ENCODE results near the gene MTHFD2L. TPM values are rescaled to one million over a fixed set of nuclear protein-coding genes. Genes with fewer than 3 reads are reported as not detected.

MTHFD2L gene
- total RNA-seq, 4 donors from 2014 or later = 11.4 to 23.7 (median 17.8) TPM

DNA sequence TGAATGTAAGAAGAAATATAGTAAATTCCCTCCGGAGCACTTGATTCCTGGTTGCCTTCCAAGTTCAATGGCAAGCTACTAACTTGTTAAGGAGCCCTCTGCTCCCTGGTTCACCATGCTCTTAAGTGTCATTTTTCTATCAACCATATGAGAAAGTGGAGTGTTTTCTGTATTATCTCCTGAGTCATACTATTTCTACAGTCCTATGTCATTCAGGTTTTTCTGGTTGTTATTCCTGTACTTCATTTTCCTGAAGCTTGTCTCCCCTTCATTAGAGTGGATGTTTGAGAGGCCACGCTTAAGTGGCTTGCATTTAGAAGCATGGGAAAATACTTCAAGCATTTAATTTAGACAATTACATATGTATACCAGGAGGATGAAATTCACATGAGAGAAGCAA is 135.6 kb downstream of the MTHFD2L start:
- Histone ChIP-seq H3K27ac (no peak overlapping the region), H3K27me3 (no peaks in the 10 kb centered on the region), H3K4me1 (no peaks in the 10 kb centered on the region), H3K9me3 (peaks cover 0 to 4% (median 0%) of the 10 kb centered on the region in 4 donors), H3K4me3 (no peak overlapping the region), H3K36me3 (peaks cover 0 to 28% (median 0%) of the 10 kb centered on the region in 3 donors)
- 82 to 85% methylated on average over 2 of the region's 2 CpGs for WGBS, 2 donors
- TF ChIP-seq EP300 (IDR thresholded peaks at IDR 0.05) = no peak
- TF ChIP-seq, protein P1, sequence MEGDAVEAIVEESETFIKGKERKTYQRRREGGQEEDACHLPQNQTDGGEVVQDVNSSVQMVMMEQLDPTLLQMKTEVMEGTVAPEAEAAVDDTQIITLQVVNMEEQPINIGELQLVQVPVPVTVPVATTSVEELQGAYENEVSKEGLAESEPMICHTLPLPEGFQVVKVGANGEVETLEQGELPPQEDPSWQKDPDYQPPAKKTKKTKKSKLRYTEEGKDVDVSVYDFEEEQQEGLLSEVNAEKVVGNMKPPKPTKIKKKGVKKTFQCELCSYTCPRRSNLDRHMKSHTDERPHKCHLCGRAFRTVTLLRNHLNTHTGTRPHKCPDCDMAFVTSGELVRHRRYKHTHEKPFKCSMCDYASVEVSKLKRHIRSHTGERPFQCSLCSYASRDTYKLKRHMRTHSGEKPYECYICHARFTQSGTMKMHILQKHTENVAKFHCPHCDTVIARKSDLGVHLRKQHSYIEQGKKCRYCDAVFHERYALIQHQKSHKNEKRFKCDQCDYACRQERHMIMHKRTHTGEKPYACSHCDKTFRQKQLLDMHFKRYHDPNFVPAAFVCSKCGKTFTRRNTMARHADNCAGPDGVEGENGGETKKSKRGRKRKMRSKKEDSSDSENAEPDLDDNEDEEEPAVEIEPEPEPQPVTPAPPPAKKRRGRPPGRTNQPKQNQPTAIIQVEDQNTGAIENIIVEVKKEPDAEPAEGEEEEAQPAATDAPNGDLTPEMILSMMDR (IDR thresholded peaks at IDR 0.05) = no peak
- TF ChIP-seq POLR2A (IDR thresholded peaks at IDR 0.05) = no peak
- no peak for DNase-seq (ENCODE audit: low spot score in 2 of 2)

DNA sequence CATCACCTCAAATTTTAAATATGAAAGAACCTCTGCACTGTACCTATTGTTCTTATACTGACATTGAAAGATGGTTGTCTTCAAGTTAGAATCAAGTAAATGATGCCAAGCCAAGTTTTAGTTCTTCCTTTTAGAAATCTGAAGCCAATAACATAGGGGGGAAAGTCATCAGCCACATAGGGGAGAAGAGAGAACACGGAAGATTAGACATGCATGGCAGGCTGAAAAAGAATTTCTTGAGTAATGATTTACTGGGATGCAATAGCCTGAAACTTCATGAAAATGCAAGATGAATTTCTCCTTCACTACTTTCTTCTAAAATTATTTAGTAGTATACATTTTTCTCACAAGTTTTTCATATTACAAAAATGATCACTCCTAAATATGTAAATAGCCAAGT is 136.8 kb downstream of the MTHFD2L start:
- no peak for DNase-seq (ENCODE audit: low spot score in 2 of 2)
- H3K4me3 ChIP-seq = no peak overlapping the region
- H3K9me3 ChIP-seq = peaks cover 0 to 4% (median 0%) of the 10 kb centered on the region in 4 donors
- WGBS, 2 donors = 92 to 95% methylated on average over 1 of the region's 1 CpG
- H3K4me1 ChIP-seq = no peaks in the 10 kb centered on the region
- H3K27ac ChIP-seq = no peak overlapping the region
- H3K27me3 ChIP-seq = no peaks in the 10 kb centered on the region
- H3K36me3 ChIP-seq = peaks cover 0 to 28% (median 0%) of the 10 kb centered on the region in 3 donors
- no peak for TF ChIP-seq POLR2A (IDR thresholded peaks at IDR 0.05)
- TF ChIP-seq EP300 (IDR thresholded peaks at IDR 0.05) = no peak
- TF ChIP-seq, protein P1 (IDR thresholded peaks at IDR 0.05) = no peak

DNA sequence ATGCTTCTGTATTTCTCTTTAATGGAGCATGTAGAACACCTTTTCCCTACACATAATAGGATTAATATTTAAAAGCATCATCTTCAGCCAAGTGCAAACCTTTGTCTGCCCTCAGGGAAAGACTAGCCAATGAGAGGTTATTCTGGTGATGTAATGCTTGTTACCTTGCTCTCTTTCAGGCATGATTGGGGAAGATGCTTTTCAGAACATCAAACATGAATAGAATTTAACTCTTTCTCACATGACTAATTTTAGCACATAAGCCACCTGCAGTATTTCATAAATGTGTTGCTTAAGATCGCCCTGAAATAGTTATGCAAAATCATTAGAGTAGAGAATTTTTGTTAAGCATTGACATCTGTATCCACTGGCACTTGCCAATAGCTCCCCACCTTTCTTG is 139.6 kb downstream of the MTHFD2L start:
- no peak for DNase-seq (ENCODE audit: low spot score in 2 of 2)
- Histone ChIP-seq H3K27me3 (no peaks in the 10 kb centered on the region), H3K36me3 (peaks cover 0 to 14% (median 0%) of the 10 kb centered on the region in 3 donors), H3K4me3 (no peak overlapping the region), H3K27ac (no peak overlapping the region), H3K9me3 (no peaks in the 10 kb centered on the region), H3K4me1 (no peaks in the 10 kb centered on the region)
- 83 to 84% methylated on average over 1 of the region's 1 CpG for WGBS, 2 donors
- TF ChIP-seq, protein P1 (IDR thresholded peaks at IDR 0.05) = no peak
- no peak for TF ChIP-seq POLR2A (IDR thresholded peaks at IDR 0.05)
- no peak for TF ChIP-seq EP300 (IDR thresholded peaks at IDR 0.05)

DNA sequence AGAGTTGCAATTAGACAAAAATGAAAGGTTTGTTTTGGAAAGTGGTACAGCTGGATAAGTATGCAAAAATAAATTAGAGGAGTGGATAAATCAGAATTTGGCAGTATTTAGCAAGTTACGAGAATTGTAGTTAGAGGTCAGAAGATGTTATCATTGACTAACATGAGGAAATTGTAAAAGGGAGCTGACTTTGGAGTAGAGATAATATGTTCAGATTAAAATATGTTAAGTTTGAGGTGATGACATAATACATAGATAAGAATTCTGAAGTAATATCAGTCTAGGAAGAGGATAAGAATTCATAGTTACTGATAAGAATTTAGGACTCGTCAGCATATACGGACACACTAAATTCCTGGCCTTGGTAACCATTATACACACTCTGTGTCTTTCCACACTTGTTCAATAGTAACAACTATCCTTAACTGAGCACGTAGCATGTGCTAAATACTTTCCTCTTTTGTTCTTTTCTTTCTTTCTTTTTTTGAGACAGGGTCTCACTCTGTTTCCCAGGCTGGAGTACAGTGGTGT is 146.2 kb downstream of the MTHFD2L start:
- Histone ChIP-seq H3K27me3 (no peaks in the 10 kb centered on the region), H3K4me3 (no peak overlapping the region), H3K9me3 (no peaks in the 10 kb centered on the region), H3K36me3 (no peaks in the 10 kb centered on the region), H3K4me1 (no peaks in the 10 kb centered on the region), H3K27ac (no peak overlapping the region)
- no peak for TF ChIP-seq POLR2A (IDR thresholded peaks at IDR 0.05)
- no peak for TF ChIP-seq EP300 (IDR thresholded peaks at IDR 0.05)
- TF ChIP-seq, protein P1 (IDR thresholded peaks at IDR 0.05) = no peak
- 89 to 90% methylated on average over 4 of the region's 4 CpGs for WGBS, 2 donors
- no peak for DNase-seq (ENCODE audit: low spot score in 2 of 2)

DNA sequence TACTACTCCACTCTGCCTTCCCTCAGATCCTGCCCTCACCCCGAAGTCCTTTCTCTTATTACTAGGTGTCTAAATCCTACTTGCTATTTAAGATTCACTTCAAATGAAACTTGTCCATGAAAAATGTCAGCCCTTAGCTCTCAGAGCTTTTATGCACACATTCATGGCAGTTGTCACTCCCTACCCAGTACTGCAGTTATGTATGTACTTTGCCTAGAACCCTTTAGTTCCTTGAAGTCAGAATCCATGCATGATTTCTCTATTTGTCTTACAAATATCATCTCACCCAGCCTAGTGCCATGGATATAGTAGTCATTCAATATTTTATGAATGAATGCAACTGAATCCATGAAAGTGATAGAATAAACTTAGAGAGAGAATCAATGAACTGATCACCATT is 147.1 kb downstream of the MTHFD2L start:
- WGBS, 2 donors = 91 to 100% methylated on average over 1 of the region's 1 CpG
- Histone ChIP-seq H3K4me3 (no peak overlapping the region), H3K4me1 (no peaks in the 10 kb centered on the region), H3K9me3 (no peaks in the 10 kb centered on the region), H3K27me3 (no peaks in the 10 kb centered on the region), H3K27ac (no peak overlapping the region), H3K36me3 (no peaks in the 10 kb centered on the region)
- TF ChIP-seq, protein P1 (IDR thresholded peaks at IDR 0.05) = no peak
- TF ChIP-seq POLR2A (IDR thresholded peaks at IDR 0.05) (no peak), EP300 (IDR thresholded peaks at IDR 0.05) (no peak)
- no peak for DNase-seq (ENCODE audit: low spot score in 2 of 2)
